ENCODE data around the gene SNRPF. TPM values are rescaled to one million over a fixed set of nuclear protein-coding genes. Genes with fewer than 3 reads are reported as not detected.

Gene SNRPF
- total RNA-seq, 1 donor from 2014 or later, result 15.7 TPM

DNA sequence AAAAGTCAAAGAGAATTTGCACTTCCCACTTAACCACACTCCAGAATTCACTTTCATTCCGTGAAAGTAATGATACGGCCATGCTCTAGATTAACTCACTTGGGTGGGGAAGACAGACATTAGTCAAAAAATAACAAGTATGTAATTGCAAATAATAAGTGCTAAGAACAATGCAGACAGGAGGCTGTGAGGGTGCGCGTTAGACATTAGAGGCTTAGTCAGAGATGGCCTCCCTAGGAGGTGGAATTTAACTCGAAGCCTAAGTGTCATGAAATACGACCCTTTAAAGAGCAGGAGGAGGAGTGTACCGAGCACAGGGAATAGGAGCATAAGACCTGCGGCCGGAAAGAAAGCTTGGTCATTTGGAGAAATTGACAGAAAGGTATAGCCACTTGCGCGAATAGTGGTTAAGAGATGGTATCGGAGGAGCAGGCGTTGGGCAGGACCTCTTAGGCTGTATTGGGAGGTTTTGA is 628 bp downstream of the SNRPF start:
- no peak for DNase-seq (ENCODE audit: low spot score)

DNA sequence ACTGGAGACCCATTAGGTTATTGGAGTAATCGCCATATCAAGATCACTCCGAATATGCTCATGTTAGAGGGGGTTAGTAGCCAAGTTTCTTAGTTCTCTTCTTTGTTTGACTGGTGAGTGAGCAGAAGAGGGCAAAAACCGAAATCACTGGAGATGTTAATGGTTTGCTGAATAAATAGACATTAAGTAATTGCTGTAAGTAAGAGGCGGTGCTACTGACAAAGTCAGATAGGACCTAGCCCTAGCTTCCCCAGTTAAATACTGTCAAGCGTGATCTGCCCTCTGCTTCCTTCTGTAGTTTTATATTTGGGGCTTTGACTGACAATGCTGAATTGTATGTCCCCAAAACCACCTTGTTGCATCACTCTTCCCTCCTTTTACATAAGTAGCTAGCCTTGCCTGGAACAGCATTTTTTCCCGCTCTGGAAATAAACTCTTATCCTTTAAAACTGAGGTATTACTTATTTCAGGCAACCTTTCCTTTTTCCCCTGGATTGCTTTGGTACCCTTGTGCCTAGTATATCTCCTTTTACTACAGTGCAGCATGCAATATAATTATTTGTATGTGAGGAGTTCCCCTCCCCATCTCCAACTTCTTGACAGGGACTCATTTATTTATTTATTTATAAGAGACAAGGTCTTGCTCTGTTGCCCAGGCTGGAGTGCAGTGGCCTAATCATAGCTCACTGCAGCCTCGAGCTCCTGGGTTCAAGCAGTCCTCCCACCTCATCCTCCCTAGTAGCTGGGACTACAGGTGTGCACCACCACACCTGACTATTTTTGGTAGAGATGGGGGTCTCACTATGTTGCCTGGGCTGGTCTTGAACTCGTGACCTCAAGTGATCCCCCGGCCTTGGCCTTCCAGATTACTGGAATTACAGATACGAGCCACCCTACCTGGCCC is 1.4 kb downstream of the SNRPF start:
- DNase-seq (ENCODE audit: low spot score), result no peak

DNA sequence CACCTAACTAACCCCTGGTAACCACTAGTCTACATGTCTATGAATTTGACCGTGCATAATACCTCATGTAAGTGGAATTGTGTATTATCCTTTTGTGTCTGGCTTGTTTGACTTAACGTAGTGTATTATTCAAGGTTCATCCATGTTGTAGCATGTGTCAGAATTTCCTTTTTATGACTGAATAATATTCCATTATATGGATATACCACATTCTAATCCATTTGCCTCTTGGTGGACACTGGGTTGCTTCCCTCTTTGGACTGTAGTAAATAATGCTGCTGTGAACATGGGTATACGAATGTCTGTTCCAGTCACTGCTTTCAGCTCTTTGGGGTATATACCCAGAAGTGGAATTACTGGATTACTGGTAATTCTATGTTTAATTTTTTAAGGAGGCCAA is 3.3 kb downstream of the SNRPF start:
- no peak for DNase-seq (ENCODE audit: low spot score)

DNA sequence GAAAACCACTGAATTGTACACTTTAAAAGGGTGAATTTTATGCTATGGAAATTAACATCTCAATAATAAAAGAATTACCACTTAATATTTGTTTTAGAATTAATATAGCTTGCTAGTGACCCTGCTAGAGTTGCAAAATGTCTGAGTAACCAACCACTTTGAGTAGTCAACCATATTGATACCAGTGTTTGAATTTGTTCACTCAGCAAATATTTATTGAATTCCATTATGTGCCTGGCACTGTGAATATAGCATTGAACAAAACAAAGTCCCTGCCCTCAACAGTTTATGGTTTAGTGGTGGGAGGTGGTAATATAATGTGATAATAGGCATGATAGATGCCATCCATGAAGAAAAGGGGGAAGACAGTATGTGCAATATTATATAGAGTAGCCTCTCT is 4.6 kb downstream of the SNRPF start:
- DNase-seq (ENCODE audit: low spot score), result no peak

DNA sequence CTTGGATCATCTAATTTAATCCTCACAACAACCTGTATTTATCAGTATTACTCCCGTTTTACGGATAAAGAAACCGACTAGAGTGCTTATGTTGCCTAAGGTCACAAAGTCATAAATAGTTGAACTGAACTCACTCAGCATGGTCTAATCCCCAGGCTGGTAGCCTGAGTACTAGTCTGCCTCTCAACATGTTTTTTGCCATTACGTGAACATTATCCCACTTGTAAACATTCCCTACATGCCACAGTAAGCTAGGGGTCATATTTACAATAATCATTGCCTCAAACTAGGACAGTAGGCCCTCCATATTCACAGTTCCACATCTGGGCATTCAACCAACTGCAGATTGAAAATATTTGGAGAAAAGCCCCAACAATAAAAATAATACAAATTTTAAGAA is 12.1 kb downstream of the SNRPF start:
- no peak for DNase-seq (ENCODE audit: low spot score)

DNA sequence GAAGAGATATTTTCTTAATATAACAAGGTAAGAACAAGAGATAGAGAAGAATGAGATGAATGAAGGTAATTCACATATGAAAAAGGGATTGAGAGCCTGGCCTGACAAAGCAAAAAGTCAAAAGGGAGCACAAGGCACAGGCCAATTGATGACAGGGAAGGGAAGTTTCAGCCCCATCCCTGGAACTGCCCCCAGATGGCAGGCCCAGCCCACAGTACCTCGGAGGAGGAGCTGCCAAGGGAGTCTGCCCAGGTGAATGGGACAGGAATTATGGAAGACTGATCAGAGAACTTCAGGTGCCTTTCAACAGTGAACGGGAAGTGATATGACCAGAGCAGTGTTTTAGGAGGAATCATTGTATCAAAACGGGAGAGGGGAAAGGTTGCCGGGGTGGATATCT is 15.7 kb downstream of the SNRPF start:
- no peak for DNase-seq (ENCODE audit: low spot score)

DNA sequence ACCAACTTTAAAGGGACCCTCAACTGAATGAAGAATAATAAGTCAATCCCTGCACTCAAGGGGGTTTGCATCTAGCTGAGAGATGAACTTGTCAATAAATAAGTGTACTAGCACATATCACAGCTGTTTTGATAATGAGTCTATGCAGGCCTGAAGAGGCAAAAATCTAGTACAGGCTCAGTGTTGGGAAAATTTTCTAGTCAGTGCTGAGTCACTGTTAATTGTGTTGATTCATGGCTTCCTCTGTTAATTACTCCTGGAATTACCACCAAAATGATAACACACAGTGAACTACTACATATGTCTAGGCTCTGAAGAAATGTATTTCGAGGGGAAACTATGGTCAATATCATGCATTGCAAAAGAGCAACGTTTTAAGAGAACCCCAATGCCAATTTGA is 18.9 kb downstream of the SNRPF start:
- no peak for DNase-seq (ENCODE audit: low spot score)

DNA sequence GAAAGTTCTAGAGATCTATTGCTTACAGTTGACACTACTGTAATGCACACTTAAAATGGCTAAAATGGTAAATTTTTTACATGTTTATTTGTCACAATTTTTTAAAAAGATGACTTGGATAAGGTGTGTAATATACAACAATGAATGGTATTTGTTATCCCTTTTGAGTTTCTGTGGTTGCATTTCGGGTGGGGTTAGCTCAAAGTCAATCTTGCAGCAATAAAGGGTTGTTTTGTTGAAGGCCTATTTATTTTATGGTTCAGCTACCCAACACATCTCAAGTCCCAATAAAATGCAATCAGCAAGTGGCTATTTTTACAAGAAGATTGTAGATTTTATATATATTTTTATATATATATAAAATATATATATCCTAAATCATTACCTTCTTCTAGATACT is 22.1 kb downstream of the SNRPF start:
- no peak for DNase-seq (ENCODE audit: low spot score)

DNA sequence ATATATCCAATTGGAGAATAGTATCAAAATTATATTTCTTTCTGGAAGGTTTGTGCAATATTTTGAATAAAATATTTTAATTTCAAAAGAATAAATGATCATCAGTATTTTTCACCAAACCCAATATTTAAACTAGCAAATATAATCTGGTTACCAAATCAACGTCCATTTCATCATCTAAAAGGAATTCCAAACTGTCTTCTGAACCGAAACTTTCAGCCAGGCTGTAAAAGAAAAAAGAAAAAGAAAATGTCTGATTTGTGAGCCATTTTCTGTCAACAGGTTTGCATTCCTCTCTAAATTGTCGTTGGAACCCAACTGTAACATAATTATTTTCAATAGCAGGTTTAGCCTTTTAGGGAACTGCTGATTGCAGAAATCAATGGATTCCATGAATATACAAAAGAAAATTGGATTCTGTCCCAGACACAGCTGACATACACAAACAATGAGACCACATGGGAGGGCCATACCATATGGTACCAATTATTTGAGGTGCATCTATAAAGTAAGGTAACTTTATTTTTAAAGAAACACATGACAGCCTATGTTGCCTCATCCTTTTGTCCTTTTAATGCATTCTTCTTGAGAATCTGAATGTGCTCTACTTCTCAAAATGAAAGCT is 22.7 kb downstream of the SNRPF start:
- DNase-seq (ENCODE audit: low spot score), result no peak

DNA sequence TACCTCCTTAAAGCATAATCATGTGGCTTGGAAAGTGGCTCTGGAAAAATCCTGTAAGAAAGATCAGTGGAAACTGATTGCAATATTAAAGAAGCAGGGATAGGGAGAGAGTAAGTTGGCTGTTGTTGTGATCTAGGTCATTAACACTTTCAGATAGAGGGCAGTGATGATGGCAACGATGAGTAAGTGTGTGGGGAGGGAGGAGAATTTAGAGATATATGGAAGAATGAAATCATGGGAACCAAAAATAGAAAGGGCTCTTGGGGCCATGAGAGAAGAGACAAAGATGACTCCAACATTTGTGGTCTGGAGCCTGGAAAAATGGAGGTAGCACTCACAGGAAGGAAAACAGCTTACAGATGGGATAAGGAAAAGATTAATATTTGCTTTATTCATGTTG is 23.3 kb downstream of the SNRPF start:
- no peak for DNase-seq (ENCODE audit: low spot score)

DNA sequence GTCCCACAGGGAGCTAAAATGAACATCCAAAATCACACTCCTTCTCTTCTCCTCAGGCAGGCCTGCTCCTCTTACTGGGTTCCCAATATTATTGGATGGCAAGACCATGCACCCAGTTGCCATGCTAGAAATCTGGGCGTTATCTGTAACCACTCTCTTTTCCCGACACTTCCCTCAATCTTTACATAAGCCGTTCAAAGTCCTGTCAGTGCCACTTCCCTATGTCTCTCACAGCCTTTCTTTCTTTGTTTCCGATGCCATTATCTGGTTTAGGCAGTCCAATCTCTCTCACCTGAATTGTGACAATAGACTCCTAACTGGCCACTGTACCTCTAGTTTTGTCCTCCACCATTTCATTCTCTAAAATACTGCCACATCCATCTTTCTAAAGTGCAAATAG is 24.1 kb downstream of the SNRPF start:
- no peak for DNase-seq (ENCODE audit: low spot score)

DNA sequence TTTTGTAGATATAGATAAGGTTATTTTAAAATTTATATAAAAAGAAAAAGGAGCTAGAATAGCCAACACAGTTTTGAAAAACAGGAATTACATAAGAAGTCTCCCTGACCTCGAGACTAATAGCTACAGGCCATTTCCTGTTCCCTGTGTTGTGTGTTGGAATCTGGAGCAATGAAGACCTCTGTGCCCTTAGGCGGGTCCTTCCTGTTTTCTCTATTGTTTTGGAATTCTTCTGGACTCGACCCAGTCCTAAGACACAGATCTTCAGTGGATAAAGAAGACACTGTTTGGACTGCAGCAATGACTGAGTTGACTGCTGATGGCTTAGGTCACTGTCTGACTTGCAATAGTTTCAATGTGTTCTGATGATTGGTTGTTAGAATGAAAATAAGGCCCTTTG is 26.2 kb downstream of the SNRPF start:
- no peak for DNase-seq (ENCODE audit: low spot score)

DNA sequence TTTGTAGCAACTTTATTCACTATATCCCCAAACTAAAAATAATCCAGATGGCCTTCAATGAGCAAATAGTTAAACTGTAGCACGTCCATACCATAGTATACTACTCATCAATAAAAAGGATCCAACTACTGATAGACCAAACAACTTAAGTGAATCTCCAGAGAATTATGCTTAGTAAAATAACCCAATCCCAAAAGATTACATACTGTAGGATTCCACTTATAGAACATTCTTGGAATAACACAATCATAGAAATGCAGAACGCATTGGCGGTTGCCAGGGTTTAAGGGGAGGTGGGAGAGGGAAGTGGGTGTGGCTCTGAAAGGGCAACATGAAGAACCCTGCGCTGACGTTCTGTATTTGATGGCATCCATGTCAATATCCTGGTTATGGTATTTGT is 28.6 kb downstream of the SNRPF start:
- DNase-seq (ENCODE audit: low spot score), result no peak

DNA sequence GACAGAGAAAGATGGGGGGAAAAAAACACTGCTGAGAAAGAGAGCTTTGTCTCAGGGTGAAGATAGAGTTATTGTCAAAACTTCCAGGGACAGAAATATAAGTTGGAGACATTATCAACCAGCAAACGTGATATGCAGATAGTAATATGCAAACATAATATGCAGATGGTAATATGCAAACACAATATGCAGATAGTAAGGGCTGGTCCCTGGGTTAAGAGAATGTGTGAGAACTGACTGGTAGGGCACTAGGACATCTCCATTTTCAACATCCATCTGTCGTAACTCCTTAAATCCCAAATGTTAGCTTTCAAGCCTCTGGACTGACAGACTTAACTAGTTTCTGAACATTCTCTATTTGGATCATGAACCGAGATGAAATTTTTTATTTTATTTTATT is 32.2 kb downstream of the SNRPF start:
- DNase-seq (ENCODE audit: low spot score), result no peak

DNA sequence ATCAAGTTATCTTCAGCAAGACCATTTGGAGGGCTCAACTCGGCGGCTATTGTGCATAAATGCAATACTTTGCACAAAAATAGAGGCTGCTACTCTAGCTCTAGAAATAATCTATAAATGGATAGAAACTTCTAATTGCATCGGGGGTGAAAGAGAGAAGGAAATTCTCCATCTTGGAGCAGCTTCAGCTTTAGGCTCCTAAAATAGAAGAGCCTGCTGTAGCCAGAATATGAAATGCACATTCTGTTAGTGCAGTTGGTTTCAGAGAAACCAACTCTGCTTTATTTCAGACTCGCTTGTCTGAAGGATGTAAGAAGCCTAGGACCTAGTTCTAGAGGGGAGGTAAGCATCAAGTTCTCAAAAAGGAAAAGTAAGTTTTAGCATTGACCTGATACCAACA is 38.1 kb downstream of the SNRPF start:
- DNase-seq (ENCODE audit: low spot score), result no peak

DNA sequence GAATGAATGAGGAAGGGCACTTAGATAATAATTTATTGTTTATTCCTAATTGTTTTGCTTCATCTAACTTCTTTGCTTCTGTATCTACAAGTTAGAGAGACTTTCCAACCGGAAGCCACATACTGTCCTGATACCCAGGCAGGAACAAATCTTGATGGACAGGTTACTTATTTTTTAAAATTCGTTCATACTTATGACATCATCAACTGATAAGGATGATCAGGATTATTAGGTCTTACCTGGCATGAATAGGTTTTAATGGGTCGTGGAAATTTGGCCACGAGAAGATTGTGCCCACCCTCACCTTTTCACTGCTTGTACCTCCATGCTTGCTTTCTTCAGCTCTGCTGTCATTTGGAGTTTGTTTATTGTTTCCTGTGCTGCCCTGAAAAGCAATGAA is 39.3 kb downstream of the SNRPF start:
- no peak for DNase-seq (ENCODE audit: low spot score)

DNA sequence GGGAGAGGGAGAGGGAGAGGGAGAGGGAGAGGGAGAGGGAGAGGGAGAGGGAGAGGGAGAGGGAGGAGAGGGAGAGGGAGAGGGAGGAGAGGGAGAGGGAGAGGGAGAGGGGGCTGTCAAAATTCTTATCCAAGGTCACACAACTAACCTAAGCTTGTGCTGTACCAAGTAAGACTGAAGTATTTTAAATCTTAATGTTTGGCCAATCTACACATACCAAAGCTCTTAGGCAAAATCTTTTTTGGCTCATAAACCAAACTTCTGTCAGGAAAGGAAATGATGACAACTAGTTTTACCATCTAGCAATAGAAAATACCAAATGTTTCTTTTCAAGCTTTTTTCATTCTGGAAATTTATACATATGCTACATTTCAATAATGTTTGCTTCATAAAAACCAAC is 49.8 kb downstream of the SNRPF start:
- no peak for DNase-seq (ENCODE audit: low spot score)

DNA sequence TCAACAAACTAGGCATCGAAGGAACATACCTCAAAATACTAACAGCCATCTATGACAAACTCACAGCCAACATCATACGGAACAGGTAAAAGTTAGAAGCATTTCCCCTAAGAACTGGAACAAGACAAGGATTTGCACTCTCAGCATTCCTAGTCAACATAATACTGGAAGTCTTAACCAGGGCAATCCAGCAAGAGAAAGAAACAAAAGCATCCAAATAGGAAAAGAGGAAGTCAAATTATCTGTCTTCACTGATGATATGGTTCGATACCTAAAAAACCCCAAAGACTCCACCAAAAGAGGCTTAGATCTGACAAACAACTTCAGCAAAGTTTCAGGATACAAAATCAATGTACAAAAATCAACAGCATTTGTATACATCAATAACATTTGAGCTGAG is 51.1 kb downstream of the SNRPF start:
- DNase-seq (ENCODE audit: low spot score), result no peak

Other genes with a start within 250 kb of the SNRPF start
- gene NTN4, start 68.2 kb upstream of the SNRPF start, total RNA-seq, result 11.6 TPM
- gene CCDC38, start 83.7 kb downstream of the SNRPF start, total RNA-seq, result not detected
- gene AMDHD1, start 84.4 kb downstream of the SNRPF start, total RNA-seq, result 0.42 TPM
- gene HAL, start 137.4 kb downstream of the SNRPF start, total RNA-seq, result 2.5 TPM
- gene LTA4H, start 176.6 kb downstream of the SNRPF start, total RNA-seq, result 47.0 TPM